Measurements from ENCODE around the gene ERMP1.
"Not testable (repeated sequence)": the region's sequence is repeated elsewhere in the genome, so short reads cannot be mapped to it uniquely, and the experiment has no call there.

The ERMP1 gene

DNA sequence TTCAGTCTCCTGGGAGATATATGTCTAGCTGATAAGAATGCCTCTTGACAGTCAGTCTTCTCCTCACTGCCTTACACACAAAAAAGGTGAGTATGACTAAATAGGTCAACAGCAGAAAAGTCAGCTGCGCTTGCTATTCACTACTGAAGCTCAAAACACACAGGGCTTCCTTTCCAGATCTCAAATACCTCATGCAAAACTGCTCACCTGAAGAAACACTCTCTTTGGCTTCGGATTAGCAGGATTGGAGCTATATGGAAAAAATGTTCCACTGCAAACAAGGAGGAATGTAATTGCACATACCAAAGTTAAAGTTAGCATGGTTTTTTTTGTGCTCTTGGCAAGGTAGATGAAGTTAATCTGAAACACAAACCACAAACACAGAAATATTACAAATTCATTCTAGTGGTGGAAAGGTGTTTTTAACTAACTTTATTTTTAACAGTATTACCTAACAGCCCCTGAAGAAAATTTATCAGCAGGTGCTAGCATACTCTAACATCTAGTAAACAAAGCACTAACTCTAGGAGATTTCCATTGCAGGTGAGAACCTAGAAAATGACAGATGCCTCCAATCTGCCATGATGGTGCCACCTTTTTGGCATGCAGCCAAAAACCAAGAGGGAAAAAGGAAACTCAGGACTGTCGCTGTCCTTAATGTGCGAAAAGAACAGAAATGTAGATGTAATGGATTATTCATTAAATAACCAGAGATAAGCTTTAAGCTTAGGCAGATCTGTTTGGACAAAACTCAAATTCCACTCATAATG lies 31.8 kb downstream of the ERMP1 start:
- Histone ChIP-seq H3K27ac (ENCODE audit: insufficient read depth, low read length, poor library complexity, severe bottlenecking) (no peak overlapping the region), H3K4me3 (ENCODE audit: insufficient read depth, low read depth, low read length, poor library complexity, severe bottlenecking) (no peak overlapping the region), H3K4me1 (ENCODE audit: control insufficient read depth, insufficient read depth, low read length, poor library complexity, severe bottlenecking) (no peaks in the 10 kb centered on the region), H3K36me3 (ENCODE audit: control insufficient read depth, insufficient read depth, low read length) (peaks cover 6% of the 10 kb centered on the region), H3K9me3 (ENCODE audit: control insufficient read depth, low read length) (no peaks in the 10 kb centered on the region), H3K27me3 (replicated peaks; ENCODE audit: control insufficient read depth, insufficient read depth, low read length, poor library complexity, severe bottlenecking) (no peaks in the 10 kb centered on the region)
- no peak for DNase-seq

DNA sequence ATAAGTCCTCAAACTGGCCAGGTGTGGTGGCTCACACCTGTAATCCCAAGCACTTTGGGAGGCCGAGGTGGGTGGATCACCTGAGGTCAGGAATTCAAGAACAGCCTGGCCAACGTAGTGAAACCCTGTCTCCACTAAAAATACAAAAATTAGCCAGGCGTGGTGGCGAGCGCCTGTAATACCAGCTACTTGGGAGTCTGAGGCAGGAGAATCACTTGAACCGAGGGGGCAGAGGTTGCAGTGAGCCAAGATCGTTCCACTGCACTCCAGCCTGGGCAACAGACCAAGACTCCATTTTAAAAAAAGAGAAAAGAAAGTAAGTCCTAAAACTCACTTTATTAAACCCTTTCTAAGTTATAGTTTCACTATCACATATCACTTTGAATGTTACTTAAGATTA lies 32.5 kb downstream of the ERMP1 start:
- H3K9me3 ChIP-seq (ENCODE audit: control insufficient read depth, low read length); DNase-seq; H3K36me3 ChIP-seq (ENCODE audit: control insufficient read depth, insufficient read depth, low read length); H3K4me1 ChIP-seq (ENCODE audit: control insufficient read depth, insufficient read depth, low read length, poor library complexity, severe bottlenecking); H3K27me3 ChIP-seq (replicated peaks; ENCODE audit: control insufficient read depth, insufficient read depth, low read length, poor library complexity, severe bottlenecking); H3K4me3 ChIP-seq (ENCODE audit: insufficient read depth, low read depth, low read length, poor library complexity, severe bottlenecking); H3K27ac ChIP-seq (ENCODE audit: insufficient read depth, low read length, poor library complexity, severe bottlenecking): not testable (repeated sequence)

DNA sequence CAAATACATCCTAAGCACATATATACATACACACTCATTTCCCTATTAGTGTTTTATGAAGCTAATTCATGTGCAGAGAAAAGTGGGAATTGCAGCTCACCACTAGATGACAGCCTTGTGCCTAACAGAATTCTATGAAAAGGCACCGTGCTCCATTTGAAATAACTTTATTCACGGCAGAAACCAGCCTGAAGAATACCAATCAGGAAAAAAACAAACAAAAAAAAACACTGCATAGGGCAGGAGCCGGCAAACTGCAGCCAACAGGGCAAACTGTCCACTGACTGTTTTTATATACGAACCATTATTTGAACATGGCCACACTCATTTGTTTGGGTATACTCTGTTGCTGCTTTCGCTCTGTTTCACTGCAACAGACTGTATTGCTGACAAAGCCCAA lies 33.6 kb downstream of the ERMP1 start:
- H3K4me1 ChIP-seq (ENCODE audit: control insufficient read depth, insufficient read depth, low read length, poor library complexity, severe bottlenecking), result no peaks in the 10 kb centered on the region
- DNase-seq, result no peak
- peaks cover 6% of the 10 kb centered on the region for H3K36me3 ChIP-seq (ENCODE audit: control insufficient read depth, insufficient read depth, low read length)
- H3K9me3 ChIP-seq (ENCODE audit: control insufficient read depth, low read length), result no peaks in the 10 kb centered on the region
- H3K27ac ChIP-seq (ENCODE audit: insufficient read depth, low read length, poor library complexity, severe bottlenecking), result no peak overlapping the region
- no peak overlapping the region for H3K4me3 ChIP-seq (ENCODE audit: insufficient read depth, low read depth, low read length, poor library complexity, severe bottlenecking)
- H3K27me3 ChIP-seq (replicated peaks; ENCODE audit: control insufficient read depth, insufficient read depth, low read length, poor library complexity, severe bottlenecking), result no peaks in the 10 kb centered on the region

DNA sequence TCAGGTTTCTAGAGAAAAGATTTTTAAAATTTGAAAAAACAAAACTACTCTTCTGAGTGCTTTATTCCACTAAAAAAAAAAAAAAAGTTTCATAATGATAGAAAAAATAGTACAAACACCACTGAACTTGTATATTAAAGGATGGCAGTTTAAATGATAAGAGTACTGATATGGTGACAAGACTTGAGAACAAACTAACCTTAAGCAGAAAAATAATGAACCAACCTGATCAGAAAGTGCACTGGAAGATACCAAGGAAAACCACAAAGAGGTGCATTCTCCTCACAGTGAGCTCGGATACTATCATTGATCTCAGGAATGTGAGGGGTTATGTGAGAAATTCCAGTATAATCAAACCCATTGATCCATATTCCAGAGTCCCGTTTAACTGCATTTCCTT lies 34.3 kb downstream of the ERMP1 start:
- DNase-seq, result no peak
- no peak overlapping the region for H3K27ac ChIP-seq (ENCODE audit: insufficient read depth, low read length, poor library complexity, severe bottlenecking)
- no peaks in the 10 kb centered on the region for H3K4me1 ChIP-seq (ENCODE audit: control insufficient read depth, insufficient read depth, low read length, poor library complexity, severe bottlenecking)
- no peaks in the 10 kb centered on the region for H3K9me3 ChIP-seq (ENCODE audit: control insufficient read depth, low read length)
- H3K4me3 ChIP-seq (ENCODE audit: insufficient read depth, low read depth, low read length, poor library complexity, severe bottlenecking), result no peak overlapping the region
- peaks cover 6% of the 10 kb centered on the region for H3K36me3 ChIP-seq (ENCODE audit: control insufficient read depth, insufficient read depth, low read length)
- no peaks in the 10 kb centered on the region for H3K27me3 ChIP-seq (replicated peaks; ENCODE audit: control insufficient read depth, insufficient read depth, low read length, poor library complexity, severe bottlenecking)

DNA sequence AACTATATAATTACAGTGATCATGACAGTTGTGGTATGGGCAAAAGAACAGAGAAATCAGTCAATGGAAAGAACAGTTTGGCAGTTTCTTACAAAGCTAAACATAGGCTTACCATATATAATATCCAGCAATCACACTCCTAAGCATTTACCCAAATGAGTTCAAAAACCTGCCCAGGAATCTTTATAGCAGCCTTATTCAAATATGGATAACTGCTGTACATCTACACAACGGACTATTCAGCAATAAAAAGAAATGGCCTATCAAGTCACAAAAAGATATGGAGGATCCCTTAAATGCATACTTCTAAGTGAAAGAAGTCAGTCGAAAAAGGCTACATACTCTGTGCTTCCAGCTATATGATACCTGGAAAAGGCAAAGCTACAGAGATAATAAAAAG lies 36.6 kb downstream of the ERMP1 start:
- H3K27me3 ChIP-seq (replicated peaks; ENCODE audit: control insufficient read depth, insufficient read depth, low read length, poor library complexity, severe bottlenecking), result no peaks in the 10 kb centered on the region
- H3K4me3 ChIP-seq (ENCODE audit: insufficient read depth, low read depth, low read length, poor library complexity, severe bottlenecking), result no peak overlapping the region
- no peaks in the 10 kb centered on the region for H3K9me3 ChIP-seq (ENCODE audit: control insufficient read depth, low read length)
- H3K36me3 ChIP-seq (ENCODE audit: control insufficient read depth, insufficient read depth, low read length), result peaks cover 6% of the 10 kb centered on the region
- no peaks in the 10 kb centered on the region for H3K4me1 ChIP-seq (ENCODE audit: control insufficient read depth, insufficient read depth, low read length, poor library complexity, severe bottlenecking)
- no peak for DNase-seq
- H3K27ac ChIP-seq (ENCODE audit: insufficient read depth, low read length, poor library complexity, severe bottlenecking), result no peak overlapping the region

DNA sequence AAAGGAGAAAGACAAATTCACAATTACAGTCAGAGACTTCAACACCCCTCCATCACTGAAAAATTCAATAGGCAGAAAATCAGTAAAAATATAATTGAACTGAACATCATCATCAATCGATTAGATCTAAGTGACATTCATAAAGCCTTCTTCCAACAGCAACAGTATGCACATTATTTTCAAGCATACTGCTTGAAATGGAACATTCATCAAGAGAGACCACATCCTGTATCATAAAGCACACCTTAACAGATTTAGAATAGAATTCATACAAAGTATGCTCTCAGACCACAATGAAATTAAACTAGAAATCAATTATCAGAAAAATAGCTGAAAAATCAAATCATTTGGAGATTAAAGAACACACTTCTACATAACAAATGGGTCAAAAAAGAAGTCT lies 39.1 kb downstream of the ERMP1 start:
- no peaks in the 10 kb centered on the region for H3K4me1 ChIP-seq (ENCODE audit: control insufficient read depth, insufficient read depth, low read length, poor library complexity, severe bottlenecking)
- H3K36me3 ChIP-seq (ENCODE audit: control insufficient read depth, insufficient read depth, low read length), result no peaks in the 10 kb centered on the region
- DNase-seq, result no peak
- no peak overlapping the region for H3K27ac ChIP-seq (ENCODE audit: insufficient read depth, low read length, poor library complexity, severe bottlenecking)
- H3K4me3 ChIP-seq (ENCODE audit: insufficient read depth, low read depth, low read length, poor library complexity, severe bottlenecking), result no peak overlapping the region
- no peaks in the 10 kb centered on the region for H3K9me3 ChIP-seq (ENCODE audit: control insufficient read depth, low read length)
- H3K27me3 ChIP-seq (replicated peaks; ENCODE audit: control insufficient read depth, insufficient read depth, low read length, poor library complexity, severe bottlenecking), result no peaks in the 10 kb centered on the region

DNA sequence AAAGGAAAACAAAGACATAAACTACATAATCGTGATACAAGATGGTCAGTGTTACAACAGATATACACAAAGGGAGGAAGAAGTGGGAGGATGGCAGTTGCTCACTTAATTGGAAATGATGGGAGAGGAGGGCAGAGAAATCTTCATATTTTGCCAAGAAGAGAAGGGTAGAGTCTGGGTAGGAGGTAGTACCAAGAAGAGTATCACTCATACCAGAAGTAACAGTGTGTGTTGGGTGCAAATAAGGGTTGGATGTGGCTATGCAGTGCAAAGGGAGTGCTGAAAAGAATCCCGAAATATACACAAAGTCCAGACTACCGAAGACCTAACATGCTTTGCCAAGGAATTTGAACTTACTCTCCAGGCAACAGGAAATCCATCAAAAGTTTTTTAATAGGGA lies 41.0 kb downstream of the ERMP1 start:
- H3K4me3 ChIP-seq (ENCODE audit: insufficient read depth, low read depth, low read length, poor library complexity, severe bottlenecking), result no peak overlapping the region
- no peak for DNase-seq
- no peak overlapping the region for H3K27ac ChIP-seq (ENCODE audit: insufficient read depth, low read length, poor library complexity, severe bottlenecking)
- no peaks in the 10 kb centered on the region for H3K9me3 ChIP-seq (ENCODE audit: control insufficient read depth, low read length)
- no peaks in the 10 kb centered on the region for H3K4me1 ChIP-seq (ENCODE audit: control insufficient read depth, insufficient read depth, low read length, poor library complexity, severe bottlenecking)
- no peaks in the 10 kb centered on the region for H3K27me3 ChIP-seq (replicated peaks; ENCODE audit: control insufficient read depth, insufficient read depth, low read length, poor library complexity, severe bottlenecking)
- H3K36me3 ChIP-seq (ENCODE audit: control insufficient read depth, insufficient read depth, low read length), result peaks cover 2% of the 10 kb centered on the region

DNA sequence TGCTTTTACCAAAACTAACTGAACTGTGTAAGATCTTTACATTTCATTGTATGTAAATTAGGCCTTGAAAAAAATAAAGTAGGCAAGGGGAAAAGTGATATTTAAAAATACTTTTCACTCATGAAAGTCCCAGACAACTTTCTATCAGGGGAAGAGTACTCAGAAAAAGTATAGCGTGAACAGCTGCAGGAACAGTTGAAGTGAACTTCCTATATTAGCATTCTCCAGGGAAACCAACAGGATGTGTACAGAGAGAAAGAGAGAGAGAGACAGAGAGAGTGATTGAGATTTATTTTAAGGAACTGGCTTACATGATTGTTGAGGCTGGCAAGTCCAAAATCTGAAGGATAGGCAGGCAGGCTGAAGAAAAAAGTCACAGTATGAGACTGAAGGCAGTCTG lies 42.0 kb downstream of the ERMP1 start:
- DNase-seq, result no peak
- Histone ChIP-seq H3K27me3 (replicated peaks; ENCODE audit: control insufficient read depth, insufficient read depth, low read length, poor library complexity, severe bottlenecking) (no peaks in the 10 kb centered on the region), H3K4me3 (ENCODE audit: insufficient read depth, low read depth, low read length, poor library complexity, severe bottlenecking) (no peak overlapping the region), H3K27ac (ENCODE audit: insufficient read depth, low read length, poor library complexity, severe bottlenecking) (no peak overlapping the region), H3K4me1 (ENCODE audit: control insufficient read depth, insufficient read depth, low read length, poor library complexity, severe bottlenecking) (no peaks in the 10 kb centered on the region), H3K36me3 (ENCODE audit: control insufficient read depth, insufficient read depth, low read length) (peaks cover 10% of the 10 kb centered on the region), H3K9me3 (ENCODE audit: control insufficient read depth, low read length) (no peaks in the 10 kb centered on the region)

DNA sequence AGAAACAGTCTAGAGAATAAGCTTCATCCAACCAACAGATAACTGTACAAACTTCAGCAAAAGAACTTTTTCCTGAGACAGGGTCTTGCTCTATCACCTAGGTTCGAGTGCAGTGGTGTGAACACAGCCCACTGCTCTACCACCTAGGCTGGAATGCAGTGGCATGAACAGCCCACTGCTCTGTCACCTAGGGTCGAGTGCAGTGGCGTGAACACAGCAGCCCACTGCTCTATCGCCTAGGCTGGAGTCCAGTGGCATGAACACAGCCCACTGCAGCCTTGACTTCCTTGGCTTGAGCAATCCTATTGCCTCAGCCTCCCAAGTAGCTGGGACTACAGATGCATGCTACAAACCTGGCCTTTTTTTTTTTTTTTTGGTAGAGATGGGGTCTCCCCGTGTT lies 43.4 kb downstream of the ERMP1 start:
- H3K27ac ChIP-seq (ENCODE audit: insufficient read depth, low read length, poor library complexity, severe bottlenecking), result no peak overlapping the region
- no peaks in the 10 kb centered on the region for H3K4me1 ChIP-seq (ENCODE audit: control insufficient read depth, insufficient read depth, low read length, poor library complexity, severe bottlenecking)
- no peaks in the 10 kb centered on the region for H3K27me3 ChIP-seq (replicated peaks; ENCODE audit: control insufficient read depth, insufficient read depth, low read length, poor library complexity, severe bottlenecking)
- H3K4me3 ChIP-seq (ENCODE audit: insufficient read depth, low read depth, low read length, poor library complexity, severe bottlenecking), result no peak overlapping the region
- H3K9me3 ChIP-seq (ENCODE audit: control insufficient read depth, low read length), result no peaks in the 10 kb centered on the region
- H3K36me3 ChIP-seq (ENCODE audit: control insufficient read depth, insufficient read depth, low read length), result peaks cover 13% of the 10 kb centered on the region
- no peak for DNase-seq

DNA sequence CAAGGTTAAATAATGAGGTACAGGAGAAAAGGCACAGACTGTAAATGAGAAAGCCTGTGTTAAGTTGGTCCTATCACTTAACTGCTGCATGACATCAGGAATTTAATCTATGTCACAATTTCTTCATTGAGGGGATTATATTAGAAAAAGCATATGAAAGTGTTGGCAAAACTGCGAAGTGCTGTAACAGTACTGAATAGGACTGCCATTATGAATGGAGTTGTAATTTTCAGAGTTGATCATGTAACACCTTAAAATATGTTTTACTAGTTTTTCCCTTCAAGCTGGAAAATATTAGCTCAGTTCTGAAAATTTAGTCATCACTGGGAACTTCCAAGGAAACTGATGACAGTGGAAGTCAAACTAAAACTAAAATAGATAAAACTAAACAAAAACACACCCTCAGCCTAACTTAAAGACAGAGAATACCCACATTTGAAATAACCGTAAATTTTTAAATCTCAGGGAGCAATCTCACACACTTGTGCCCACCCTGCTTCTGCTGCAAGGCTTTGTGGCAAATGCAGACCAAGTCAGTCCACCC lies 45.1 kb downstream of the ERMP1 start:
- H3K27me3 ChIP-seq (replicated peaks; ENCODE audit: control insufficient read depth, insufficient read depth, low read length, poor library complexity, severe bottlenecking), result no peaks in the 10 kb centered on the region
- no peaks in the 10 kb centered on the region for H3K4me1 ChIP-seq (ENCODE audit: control insufficient read depth, insufficient read depth, low read length, poor library complexity, severe bottlenecking)
- no peak for DNase-seq
- H3K27ac ChIP-seq (ENCODE audit: insufficient read depth, low read length, poor library complexity, severe bottlenecking), result no peak overlapping the region
- no peaks in the 10 kb centered on the region for H3K9me3 ChIP-seq (ENCODE audit: control insufficient read depth, low read length)
- peaks cover 15% of the 10 kb centered on the region for H3K36me3 ChIP-seq (ENCODE audit: control insufficient read depth, insufficient read depth, low read length)
- H3K4me3 ChIP-seq (ENCODE audit: insufficient read depth, low read depth, low read length, poor library complexity, severe bottlenecking), result no peak overlapping the region
